GM21717 (cell line): ENCODE data around the gene NME7.
"Not testable (repeated sequence)": the region's sequence is repeated elsewhere in the genome, so short reads cannot be mapped to it uniquely, and the experiment has no call there.

Experiments used
- ATAC-seq: cut with Tn5 transposase; IDR thresholded peaks from one replicate; pipeline ENCODE4 v1.9.1; 2021; ENCODE audit warnings: mild to moderate bottlenecking, moderate library complexity; ENCODE audit not compliant: unreplicated experiment

NME7 gene

DNA sequence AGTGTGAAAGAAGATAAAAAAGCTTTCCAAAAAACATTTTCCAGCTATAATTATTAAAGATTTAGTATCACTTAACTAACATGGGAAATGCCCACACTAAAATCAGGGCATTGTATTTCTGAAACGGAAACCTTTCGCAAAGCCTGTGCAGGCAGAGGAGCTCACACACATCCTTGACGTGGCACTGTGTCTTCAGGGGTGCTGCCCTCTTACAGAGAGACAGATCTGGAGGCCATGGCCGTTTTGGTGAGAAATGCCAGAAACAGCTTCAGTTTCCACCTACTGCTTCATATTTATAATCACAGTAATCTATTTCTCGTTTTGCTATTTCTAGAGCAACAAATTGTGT, 234.4 kb downstream of the NME7 start:
- no peak for ATAC-seq

GRCh38 chr1:169132512-169133227, 234.9 kb downstream of the NME7 start:
- ATAC-seq, result no peak

GRCh38 chr1:169130683-169131082, 236.9 kb downstream of the NME7 start:
- no peak for ATAC-seq

- ATAC-seq, result no peak
These were observed 238.3 kb downstream of the NME7 start for GRCh38 chr1:169129109-169129784.

DNA sequence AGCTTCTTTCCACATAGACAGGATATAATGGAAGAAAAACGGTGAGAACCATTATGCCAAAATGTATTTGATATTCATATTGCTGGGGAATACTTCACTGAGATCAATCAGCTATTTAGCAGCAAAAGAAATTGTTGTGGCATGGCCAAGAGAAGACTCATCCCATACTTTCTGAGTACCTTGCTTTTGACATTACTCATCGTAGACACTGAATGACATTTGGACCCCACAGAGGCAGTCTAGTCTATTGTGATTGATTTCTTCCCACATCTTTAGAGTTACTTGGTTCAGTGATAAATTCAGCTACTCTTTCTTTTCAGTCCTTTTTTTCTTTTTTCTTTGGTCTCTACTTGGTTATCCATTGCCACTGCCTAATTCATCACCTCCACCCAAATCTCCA, 239.0 kb downstream of the NME7 start:
- ATAC-seq, result no peak

DNA sequence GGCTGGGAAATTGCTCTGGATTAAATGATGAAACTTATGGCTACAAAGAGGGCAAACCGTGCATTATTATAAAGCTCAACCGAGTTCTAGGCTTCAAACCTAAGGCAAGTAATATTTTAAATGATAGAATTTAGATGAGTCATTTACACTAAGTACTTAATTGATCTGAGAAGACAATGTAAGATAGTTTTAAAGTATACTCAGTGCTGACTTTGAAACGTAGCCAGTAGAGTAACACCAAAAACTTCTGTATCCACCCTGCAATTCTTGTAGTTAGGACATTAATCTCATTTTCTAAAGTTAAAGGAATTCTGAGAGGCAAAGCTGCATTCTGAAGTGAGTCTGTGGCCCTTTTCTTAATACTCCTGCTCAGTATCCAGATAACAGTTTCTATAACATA, 240.3 kb downstream of the NME7 start:
- ATAC-seq, result no peak

DNA sequence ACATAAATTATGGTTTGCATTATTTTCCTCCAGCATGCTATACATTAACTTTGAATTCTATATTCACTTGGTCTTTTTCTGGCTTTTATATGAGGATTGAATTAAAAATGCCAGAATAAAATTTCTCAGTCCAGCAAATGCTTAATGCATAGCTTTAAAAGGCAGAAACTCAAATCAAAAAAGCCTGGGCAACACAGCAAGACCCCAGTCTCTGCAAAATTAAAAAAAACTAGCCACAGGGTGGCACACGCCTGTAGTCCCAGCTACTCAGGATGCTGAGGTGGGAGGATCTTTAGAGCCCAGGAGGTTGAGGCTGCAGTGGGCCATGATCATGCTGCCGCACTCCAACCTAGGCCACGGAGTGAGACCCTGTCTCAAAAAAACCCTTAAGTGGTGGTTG, 241.3 kb downstream of the NME7 start:
- ATAC-seq, result no peak

DNA sequence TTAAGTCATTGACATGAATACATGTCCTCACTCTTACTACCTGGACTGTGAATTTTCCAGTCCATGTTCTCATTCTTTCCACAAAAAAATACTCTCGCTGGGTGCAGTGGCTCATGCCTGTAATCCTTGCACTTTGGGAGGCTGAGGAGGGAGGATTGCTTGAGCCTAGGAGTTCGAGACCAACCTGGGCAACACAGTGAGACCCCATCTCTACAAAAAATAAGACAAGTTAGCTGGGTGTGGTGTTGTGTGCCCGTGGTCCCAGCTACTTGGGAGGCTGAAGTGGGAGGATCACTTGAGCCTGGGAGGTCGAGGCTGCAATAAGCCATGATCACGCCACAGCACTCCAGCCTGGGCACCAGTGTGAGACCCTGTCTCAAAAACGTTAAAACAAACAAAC, 242.0 kb downstream of the NME7 start:
- ATAC-seq, result not testable (repeated sequence)

DNA sequence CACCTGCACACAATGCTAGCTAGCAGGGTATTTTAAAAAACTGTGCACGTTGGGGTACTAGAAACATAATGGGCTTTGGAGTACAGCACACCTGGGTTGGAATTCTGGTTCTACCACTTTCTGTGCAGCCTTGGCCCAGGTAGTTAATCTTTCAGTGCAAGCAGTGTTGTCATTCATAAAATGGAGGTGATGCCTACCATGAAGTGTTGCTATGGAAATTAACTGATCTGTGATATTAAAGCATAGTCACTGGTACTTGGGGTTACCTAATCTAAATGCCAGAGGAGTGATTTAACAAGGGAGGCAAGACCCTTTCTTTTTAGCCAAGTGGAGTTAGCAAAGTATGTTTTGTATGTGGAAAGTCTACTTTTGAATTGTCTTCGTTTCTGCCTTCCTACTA, 243.1 kb downstream of the NME7 start:
- ATAC-seq, result no peak

GRCh38 chr1:169122976-169123375, 244.6 kb downstream of the NME7 start:
- peak; percentile 64 for ATAC-seq

GRCh38 chr1:169121146-169121923, 246.3 kb downstream of the NME7 start:
- no peak for ATAC-seq

DNA sequence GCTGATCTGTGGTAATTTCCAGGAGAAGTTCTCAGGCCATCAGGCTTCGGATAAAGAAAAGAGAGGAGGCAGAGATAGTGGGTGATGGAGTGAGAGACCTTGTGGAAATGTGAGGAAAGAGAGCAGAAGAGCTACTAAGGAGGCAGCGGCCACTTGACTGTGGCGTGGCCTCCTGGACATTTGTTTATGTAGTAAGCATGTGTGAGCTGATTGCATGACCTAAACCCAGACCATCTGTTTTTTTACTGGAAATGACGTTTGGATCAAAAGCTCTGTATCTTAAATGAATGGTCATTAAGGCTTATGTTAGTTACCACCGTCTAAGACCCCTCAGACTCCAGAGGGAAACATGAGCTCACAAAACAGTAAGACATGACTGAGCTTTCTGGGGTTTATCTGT, 247.5 kb downstream of the NME7 start:
- ATAC-seq, result no peak

DNA sequence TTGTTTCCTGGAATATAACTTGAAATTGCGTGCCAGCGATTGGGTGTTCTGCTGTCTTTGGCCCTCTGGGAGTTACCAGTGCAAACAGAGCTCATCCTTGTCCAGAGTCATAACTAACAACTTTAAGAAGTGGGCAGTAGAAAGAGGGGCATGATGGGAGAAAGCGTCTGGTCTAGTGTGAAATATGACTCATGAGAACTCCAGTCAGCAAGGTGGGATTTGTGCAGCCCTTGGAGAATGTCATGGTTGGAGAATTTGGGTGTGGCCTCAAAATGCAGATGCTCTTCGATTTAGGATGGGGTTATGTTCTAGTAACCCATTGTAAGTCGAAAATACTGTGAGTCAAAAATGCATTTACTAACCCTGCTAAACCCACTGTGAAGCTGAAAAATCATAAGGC, 248.2 kb downstream of the NME7 start:
- ATAC-seq, result no peak

GRCh38 chr1:169118227-169118626, 249.4 kb downstream of the NME7 start:
- no peak for ATAC-seq

DNA sequence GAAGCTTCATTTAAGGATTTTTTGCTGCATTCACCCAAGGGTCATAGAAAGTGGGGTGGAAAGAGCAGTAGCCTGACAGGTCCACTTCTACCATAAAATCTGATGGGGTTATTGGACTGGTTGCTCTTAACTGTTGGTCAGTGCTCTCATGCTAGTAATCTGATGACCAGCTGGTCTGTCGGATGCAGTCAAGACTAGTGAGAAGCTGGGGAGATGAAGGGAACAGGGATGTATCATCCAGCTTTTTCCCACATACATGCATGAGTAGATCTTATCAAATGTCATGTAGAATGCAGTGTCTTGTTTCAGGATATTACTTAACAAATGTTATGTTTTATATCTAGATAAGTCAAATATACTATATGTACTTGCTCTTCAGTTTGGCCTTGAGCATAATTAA, 250.0 kb downstream of the NME7 start:
- ATAC-seq, result no peak

DNA sequence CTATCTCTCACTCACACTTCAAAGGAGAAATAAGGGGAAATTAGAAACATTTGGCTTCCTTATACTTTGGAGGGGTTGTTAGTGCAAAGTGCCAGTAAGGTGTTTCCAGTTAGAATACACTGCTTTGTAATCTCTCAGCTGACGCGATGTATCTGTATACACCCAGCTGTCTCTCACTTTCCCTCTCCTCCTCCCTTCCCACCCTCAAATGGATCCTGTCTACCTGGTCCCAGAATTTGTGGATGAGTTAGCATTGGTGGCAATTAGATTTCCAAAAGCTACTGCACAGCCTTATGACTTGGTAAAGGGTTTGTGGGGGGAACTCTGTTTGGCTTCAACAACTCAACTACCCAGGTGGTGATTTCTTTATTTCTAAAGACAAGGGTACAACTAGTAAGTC, 250.6 kb downstream of the NME7 start:
- no peak for ATAC-seq

GRCh38 chr1:169115891-169116585, 251.6 kb downstream of the NME7 start:
- peak; percentile 59 for ATAC-seq

GRCh38 chr1:169113613-169114119, 253.9 kb downstream of the NME7 start:
- no peak for ATAC-seq

- no peak for ATAC-seq
These were observed 255.4 kb downstream of the NME7 start for GRCh38 chr1:169112241-169112640.

DNA sequence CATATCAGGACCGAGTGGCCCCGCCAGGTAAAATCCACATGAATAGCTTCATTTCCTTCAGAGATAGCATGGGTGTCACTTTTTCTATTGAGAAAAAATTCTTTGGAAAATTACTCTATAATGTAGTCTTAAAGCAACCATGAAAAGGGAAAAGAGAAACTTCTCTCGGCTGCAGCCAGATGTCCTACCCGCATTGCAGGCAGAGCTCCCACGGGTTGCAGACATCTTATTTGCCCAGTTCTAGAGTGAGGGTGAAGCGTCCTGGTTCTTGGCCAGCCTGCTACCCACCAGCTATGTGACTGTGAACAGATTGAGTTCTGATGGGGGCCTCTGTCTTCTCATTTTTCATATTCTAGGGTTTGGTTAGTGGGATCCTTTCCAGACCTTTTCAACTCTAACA, 256.1 kb downstream of the NME7 start:
- ATAC-seq, result no peak
